Measurements from ENCODE around the gene CMTM3. TPM values are rescaled to one million over a fixed set of nuclear protein-coding genes. Genes with fewer than 3 reads are reported as not detected.

CMTM3 gene
- total RNA-seq, 1 donor from 2014 or later = 268 TPM

- Mint-ChIP-seq H3K4me3 (ENCODE audit: unreplicated experiment) (no peak overlapping the region), H3K36me3 (ENCODE audit: low read depth, unreplicated experiment) (no peaks in the 10 kb centered on the region), H3K4me1 (ENCODE audit: unreplicated experiment) (peaks cover 27% of the 10 kb centered on the region), H3K9me3 (ENCODE audit: unreplicated experiment) (no peaks in the 10 kb centered on the region), H3K27me3 (ENCODE audit: unreplicated experiment) (peaks cover 10% of the 10 kb centered on the region), H3K27ac (ENCODE audit: unreplicated experiment) (no peak overlapping the region)
- TF ChIP-seq, protein P1, sequence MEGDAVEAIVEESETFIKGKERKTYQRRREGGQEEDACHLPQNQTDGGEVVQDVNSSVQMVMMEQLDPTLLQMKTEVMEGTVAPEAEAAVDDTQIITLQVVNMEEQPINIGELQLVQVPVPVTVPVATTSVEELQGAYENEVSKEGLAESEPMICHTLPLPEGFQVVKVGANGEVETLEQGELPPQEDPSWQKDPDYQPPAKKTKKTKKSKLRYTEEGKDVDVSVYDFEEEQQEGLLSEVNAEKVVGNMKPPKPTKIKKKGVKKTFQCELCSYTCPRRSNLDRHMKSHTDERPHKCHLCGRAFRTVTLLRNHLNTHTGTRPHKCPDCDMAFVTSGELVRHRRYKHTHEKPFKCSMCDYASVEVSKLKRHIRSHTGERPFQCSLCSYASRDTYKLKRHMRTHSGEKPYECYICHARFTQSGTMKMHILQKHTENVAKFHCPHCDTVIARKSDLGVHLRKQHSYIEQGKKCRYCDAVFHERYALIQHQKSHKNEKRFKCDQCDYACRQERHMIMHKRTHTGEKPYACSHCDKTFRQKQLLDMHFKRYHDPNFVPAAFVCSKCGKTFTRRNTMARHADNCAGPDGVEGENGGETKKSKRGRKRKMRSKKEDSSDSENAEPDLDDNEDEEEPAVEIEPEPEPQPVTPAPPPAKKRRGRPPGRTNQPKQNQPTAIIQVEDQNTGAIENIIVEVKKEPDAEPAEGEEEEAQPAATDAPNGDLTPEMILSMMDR (IDR thresholded peaks at IDR 0.05; ENCODE audit: unreplicated experiment) = no peak
- DNase-seq (ENCODE audit: low spot score) = no peak
These were observed 29.4 kb upstream of the CMTM3 start for GRCh38 chr16:66575060-66575459.

- H3K36me3 Mint-ChIP-seq (ENCODE audit: low read depth, unreplicated experiment) = no peaks in the 10 kb centered on the region
- peaks cover 34% of the 10 kb centered on the region for H3K4me1 Mint-ChIP-seq (ENCODE audit: unreplicated experiment)
- peaks cover 10% of the 10 kb centered on the region for H3K27me3 Mint-ChIP-seq (ENCODE audit: unreplicated experiment)
- TF ChIP-seq, protein P1 (IDR thresholded peaks at IDR 0.05; ENCODE audit: unreplicated experiment) = no peak
- H3K9me3 Mint-ChIP-seq (ENCODE audit: unreplicated experiment) = no peaks in the 10 kb centered on the region
- no peak overlapping the region for H3K4me3 Mint-ChIP-seq (ENCODE audit: unreplicated experiment)
- H3K27ac Mint-ChIP-seq (ENCODE audit: unreplicated experiment) = no peak overlapping the region
- DNase-seq (ENCODE audit: low spot score) = no peak
These were observed 28.2 kb upstream of the CMTM3 start for GRCh38 chr16:66576296-66576695.

DNA sequence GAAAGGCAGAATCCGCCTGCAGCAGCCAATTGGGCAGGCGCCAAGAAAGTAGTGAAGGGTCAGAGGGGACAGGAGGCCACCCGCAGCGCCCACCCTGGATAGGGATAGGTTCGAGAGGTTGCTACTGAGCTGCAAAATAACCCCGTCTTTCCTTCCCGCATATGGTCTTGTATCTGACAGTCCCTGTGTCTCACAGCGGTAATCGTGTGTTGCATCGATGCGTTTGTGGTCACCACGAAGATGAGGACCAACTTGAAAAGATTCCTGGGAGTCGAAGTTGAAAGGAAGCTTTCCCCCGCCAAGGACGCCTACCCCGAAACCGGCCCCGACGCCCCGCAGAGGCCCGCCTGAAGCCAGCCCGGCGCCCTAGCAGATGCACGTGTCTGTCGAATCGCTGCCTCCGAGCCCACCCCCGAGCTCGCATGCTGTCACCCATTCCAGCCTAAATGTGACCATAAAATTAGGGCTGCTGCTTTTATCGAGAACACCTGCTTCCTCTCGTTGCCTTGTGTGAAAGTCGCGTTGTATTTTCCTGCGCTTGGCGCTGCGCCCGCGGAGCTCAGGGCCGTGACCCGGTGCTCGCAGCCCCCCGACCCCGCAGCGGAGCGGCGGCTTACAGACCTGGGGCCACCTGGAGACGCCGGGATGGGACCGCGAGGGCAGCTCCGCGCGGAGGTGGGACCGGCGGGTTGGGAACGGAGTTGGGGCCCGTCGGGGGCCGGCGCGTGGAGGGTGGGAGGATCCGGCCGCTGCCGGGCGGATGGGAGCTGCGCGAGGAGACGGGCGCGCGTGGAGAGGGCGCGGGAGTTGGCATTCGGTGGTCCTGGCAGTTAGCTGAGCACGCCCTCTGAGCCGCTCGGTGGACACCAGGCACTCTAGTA lies 25.6 kb upstream of the CMTM3 start, which contains the start of gene CMTM2:
TSS of gene CMTM2 (plus strand) at position 813 of the 881 bp plus-strand sequence. CDS start 145 bp downstream, outside the sequence.
- Mint-ChIP-seq H3K4me1 (ENCODE audit: unreplicated experiment) (peaks cover 43% of the 10 kb centered on the region), H3K9me3 (ENCODE audit: unreplicated experiment) (no peaks in the 10 kb centered on the region), H3K27me3 (ENCODE audit: unreplicated experiment) (peaks cover 10% of the 10 kb centered on the region), H3K36me3 (ENCODE audit: low read depth, unreplicated experiment) (no peaks in the 10 kb centered on the region), H3K4me3 (ENCODE audit: unreplicated experiment) (no peak within 1 kb of the TSS), H3K27ac (ENCODE audit: unreplicated experiment) (no peak within 1 kb of the TSS)
- no peak for DNase-seq (ENCODE audit: low spot score)
- TF ChIP-seq, protein P1 (IDR thresholded peaks at IDR 0.05; ENCODE audit: unreplicated experiment) = no peak

GRCh38 chr16:66580605-66581209 lies 23.8 kb upstream of the CMTM3 start:
- peaks cover 54% of the 10 kb centered on the region for H3K4me1 Mint-ChIP-seq (ENCODE audit: unreplicated experiment)
- TF ChIP-seq, protein P1 (IDR thresholded peaks at IDR 0.05; ENCODE audit: unreplicated experiment) = no peak
- H3K27me3 Mint-ChIP-seq (ENCODE audit: unreplicated experiment) = peaks cover 11% of the 10 kb centered on the region
- DNase-seq (ENCODE audit: low spot score) = no peak
- no peak overlapping the region for H3K4me3 Mint-ChIP-seq (ENCODE audit: unreplicated experiment)
- H3K36me3 Mint-ChIP-seq (ENCODE audit: low read depth, unreplicated experiment) = no peaks in the 10 kb centered on the region
- H3K27ac Mint-ChIP-seq (ENCODE audit: unreplicated experiment) = no peak overlapping the region
- H3K9me3 Mint-ChIP-seq (ENCODE audit: unreplicated experiment) = no peaks in the 10 kb centered on the region

All from endothelial cell (in vitro differentiated cells).